GM03348 (cell line): Measurements from ENCODE around the gene RALB.

Experiments
- DNase-seq: peaks from one replicate; pipeline ENCODE4 v3.0.0; 2012; ENCODE audit warnings: low spot score

Gene RALB

GRCh38 chr2:120338015-120338414 is 85.4 kb downstream of the RALB start:
- no peak for DNase-seq

DNA sequence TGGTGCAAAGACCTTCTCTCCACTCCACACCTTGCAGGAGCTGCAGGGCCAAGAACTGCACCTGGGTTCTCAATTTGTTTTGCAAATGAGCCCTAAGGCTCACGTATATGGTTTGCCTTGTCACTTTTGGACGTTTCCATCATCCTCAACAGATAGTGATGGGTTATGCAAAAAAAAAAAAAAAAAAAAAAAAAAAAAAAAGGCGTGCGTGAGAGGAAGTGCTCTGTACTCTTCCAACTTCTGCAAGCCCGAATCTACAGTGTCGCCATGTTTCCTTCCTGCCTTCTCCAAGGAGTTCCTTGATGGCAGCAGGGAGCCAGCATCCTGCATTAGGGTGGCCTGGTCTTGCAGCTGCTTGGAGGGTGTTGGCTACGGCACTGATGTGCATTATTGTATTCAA is 89.3 kb downstream of the RALB start:
- no peak for DNase-seq

DNA sequence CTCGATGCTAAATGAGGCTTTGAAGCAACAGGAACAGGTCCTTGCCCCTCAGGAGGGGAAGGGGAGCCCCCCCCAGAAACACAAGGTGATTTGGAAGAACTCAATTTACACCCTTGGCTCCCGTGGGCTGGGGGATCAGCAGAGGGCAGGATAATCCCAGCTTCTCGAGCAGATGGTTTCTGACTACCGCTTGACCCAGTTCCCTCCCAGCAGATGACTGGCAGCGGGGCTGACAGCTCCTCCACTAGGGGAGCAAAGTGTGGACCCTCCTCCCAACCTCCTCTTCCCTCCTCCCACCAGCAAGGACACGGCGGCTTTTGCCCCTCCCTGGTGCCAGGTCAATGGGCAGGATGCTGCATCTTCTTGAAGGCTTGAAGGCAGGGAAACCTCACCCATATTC is 89.8 kb downstream of the RALB start:
- no peak for DNase-seq

GRCh38 chr2:120343100-120343432 is 90.4 kb downstream of the RALB start:
- DNase-seq, result no peak

DNA sequence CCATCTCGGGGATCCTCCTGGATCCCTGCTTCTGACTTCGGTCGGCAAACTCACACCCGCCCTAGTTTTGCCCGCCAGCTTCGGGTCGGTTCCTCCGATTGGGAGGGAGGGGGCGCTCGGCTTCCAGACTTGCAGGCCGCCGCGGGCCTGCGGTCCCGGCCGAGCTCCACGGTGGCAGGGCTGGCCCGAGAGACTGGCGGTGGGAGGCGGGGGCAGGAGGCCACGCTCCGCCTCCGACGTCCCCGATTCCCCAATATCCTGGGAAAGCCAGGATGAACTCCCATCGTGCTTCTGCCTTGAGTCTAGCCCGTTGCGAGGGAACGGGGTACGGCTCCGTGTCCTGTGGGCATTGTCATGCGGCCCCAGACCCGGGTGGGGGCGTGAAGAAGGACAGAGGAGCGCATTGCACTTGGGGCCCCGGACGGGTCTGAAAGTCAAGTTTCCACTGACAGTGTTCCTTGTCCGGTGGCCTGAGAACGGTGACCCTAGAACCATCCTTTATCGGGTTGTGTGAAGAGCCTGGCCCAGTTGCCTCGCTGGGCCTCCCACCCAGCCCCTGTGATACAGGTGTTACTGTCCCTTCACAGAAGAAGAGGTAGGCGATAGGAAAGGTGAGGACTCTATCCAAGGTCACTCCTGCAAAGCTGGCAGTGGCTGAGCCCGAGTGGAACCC is 90.9 kb downstream of the RALB start:
- DNase-seq, result peak; percentile 96
